ENCODE measurements around the gene KIRREL3. TPM values are rescaled to one million over a fixed set of nuclear protein-coding genes. Genes with fewer than 3 reads are reported as not detected.

Gene KIRREL3
- total and polyA plus RNA-seq, 2 of the 8 experiments (the other 6 are each of a cell fraction or from before 2014, with no cell fraction given): 0.29 to 0.32 TPM

GRCh38 chr11:126897430-126897829 lies 103.1 kb downstream of the KIRREL3 start (continued):
- TF ChIP-seq ATF2 (IDR thresholded peaks at IDR 0.05; ENCODE audit: low read length): no peak
- no peak for TF ChIP-seq EGR1 (IDR thresholded peaks at IDR 0.05; ENCODE audit: borderline replicate concordance, low read depth, low read length)
- no peak for TF ChIP-seq NRF1 (IDR thresholded peaks at IDR 0.05; ENCODE audit: low read depth, low read length)
- TF ChIP-seq RFX5 (IDR thresholded peaks at IDR 0.05; ENCODE audit: borderline replicate concordance, low read depth, low read length): no peak
- TF ChIP-seq ZNF274 (IDR thresholded peaks at IDR 0.05; ENCODE audit: borderline replicate concordance, extremely low read depth, low read length): no peak

Measured in H1 (cell line).